Keratinocyte (primary cell): ENCODE data around the gene CCDC68. TPM values are rescaled to one million over a fixed set of nuclear protein-coding genes. Genes with fewer than 3 reads are reported as not detected.

Experiments
- DNase-seq: peaks from one replicate; pipeline ENCODE4 v3.0.0-alpha.2; 2011; ENCODE audit warnings: low read depth, missing footprints, low spot score
- FAIRE-seq: peaks from 2 replicates; lab custom pipeline; 2011; peaks lifted over from hg19 to GRCh38; lab: Jason Lieb, UNC
- H2AFZ ChIP-seq: 2 replicates; pipeline ENCODE4 v1.6.0; 2012; ENCODE audit warnings: low read length, control low read depth, inconsistent platforms; ENCODE audit not compliant: control insufficient read depth
- H3K27ac ChIP-seq: 2 replicates; pipeline ENCODE4 v1.5.1; 2011; ENCODE audit warnings: low read length; ENCODE audit not compliant: control insufficient read depth, insufficient read depth
- H3K27me3 ChIP-seq: 3 replicates; pipeline ENCODE4 v1.6.0; 2011; ENCODE audit warnings: low read length; ENCODE audit not compliant: control insufficient read depth, insufficient read depth; ENCODE audit errors: extremely low read depth
- H3K36me3 ChIP-seq, 2 experiments: 2 replicates in 1 of 2; 3 replicates in 1 of 2; pipeline ENCODE4 v1.5.1; 2011; ENCODE audit warnings: low read length in 2 of 2, mild to moderate bottlenecking in 1 of 2; ENCODE audit not compliant: control insufficient read depth in 2 of 2, insufficient read depth in 2 of 2; ENCODE audit errors: extremely low read depth in 1 of 2
- H3K4me1 ChIP-seq: 3 replicates; pipeline ENCODE4 v1.5.1; 2011; ENCODE audit warnings: low read length; ENCODE audit not compliant: control insufficient read depth, insufficient read depth; ENCODE audit errors: extremely low read depth
- H3K4me2 ChIP-seq: 3 replicates; pipeline ENCODE4 v1.6.0; 2011; ENCODE audit warnings: low read depth, low read length; ENCODE audit not compliant: control insufficient read depth, insufficient read depth; ENCODE audit errors: extremely low read depth
- H3K4me3 ChIP-seq, 3 experiments: fragments of 200-600 bp in 1 of 3; sonication (generic) in 1 of 3; 2 replicates in 2 of 3; 3 replicates in 1 of 3; pipeline ENCODE4 v1.5.1; 2011 to 2016; ENCODE audit warnings: low read length in 3 of 3, mild to moderate bottlenecking in 3 of 3, control low read depth in 2 of 3, inconsistent platforms in 1 of 3, low read depth in 1 of 3, mixed read lengths in 1 of 3, mixed run types in 1 of 3, moderate library complexity in 1 of 3; ENCODE audit not compliant: control insufficient read depth in 2 of 3, insufficient read depth in 2 of 3; ENCODE audit errors: extremely low read depth in 1 of 3
- H3K79me2 ChIP-seq: 2 replicates; pipeline ENCODE4 v1.6.0; 2012; ENCODE audit warnings: low read length; ENCODE audit not compliant: control insufficient read depth, insufficient read depth
- H3K9ac ChIP-seq: 3 replicates; pipeline ENCODE4 v1.6.0; 2011; ENCODE audit warnings: low read length; ENCODE audit not compliant: control insufficient read depth, insufficient read depth; ENCODE audit errors: extremely low read depth
- H3K9me1 ChIP-seq: 3 replicates; pipeline ENCODE4 v1.6.0; 2011; ENCODE audit warnings: low read length; ENCODE audit not compliant: control insufficient read depth, insufficient read depth; ENCODE audit errors: extremely low read depth
- H3K9me3 ChIP-seq: 2 replicates; pipeline ENCODE4 v1.5.1; 2012; ENCODE audit warnings: low read depth, low read length; ENCODE audit not compliant: control insufficient read depth
- H4K20me1 ChIP-seq: 3 replicates; pipeline ENCODE4 v1.6.0; 2011; ENCODE audit warnings: low read length; ENCODE audit not compliant: control insufficient read depth, insufficient read depth; ENCODE audit errors: extremely low read depth
- EZH2 ChIP-seq: IDR thresholded peaks from one replicate; pipeline ENCODE4 v1.6.1; 2012; ENCODE audit warnings: inconsistent platforms, mild to moderate bottlenecking, low read length, moderate library complexity
- dilution Hi-C: fragments of 300-500 bp; cut with MboI; formaldehyde crosslinking; loops from one replicate; pipeline ENCODE4 v1.7.0; 2020; ENCODE audit warnings: low sequenced_read_pairs; ENCODE audit not compliant: extremely low pct_ligation_motif_present
- polyA plus RNA-seq, 5 experiments: library from polyadenylated mRNA; depleted of rRNA in 3 of 5; stranded (reverse) in 3 of 5; stranded (forward) in 1 of 5; unstranded in 1 of 5; fragments of >200 nt; gene quantifications; 1 replicate in 1 of 5; 2 replicates in 3 of 5; 3 replicates in 1 of 5; pipeline versions ENCODE4 v1.2.1 to v1.2.3, GENCODE V29; 2011 to 2012; ENCODE audit warnings: missing spikeins in 2 of 5, low read depth in 1 of 5, low replicate concordance in 1 of 5
- TF ChIP-seq, protein P1 (sequence below), 3 experiments: IDR thresholded peaks in 1 of 3; conservative IDR thresholded peaks in 1 of 3; optimal IDR thresholded peaks in 1 of 3; 2 replicates in 2 of 3; 3 replicates in 1 of 3; pipeline versions ENCODE3 to v1.5.1; 2011; ENCODE audit warnings: low read length in 3 of 3, mild to moderate bottlenecking in 3 of 3, moderate library complexity in 2 of 3, control low read depth in 1 of 3, inconsistent platforms in 1 of 3; ENCODE audit not compliant: insufficient read depth in 2 of 3; ENCODE audit errors: extremely low read depth in 1 of 3

Gene CCDC68
- polyA plus RNA-seq, 1 donor (not counting 4 experiments of a cell fraction or from before 2014, with no cell fraction given), result 2.7 TPM

GRCh38 chr18:54957996-54958395, 1.3 kb downstream of the CCDC68 start:
- FAIRE-seq, result no peak
- Histone ChIP-seq H3K4me2 (peak overlapping the region; percentile 27), H3K4me1 (peaks cover 5% of the 10 kb centered on the region), H2AFZ (peak overlapping the region; percentile 19), H3K9ac (no peak overlapping the region), H4K20me1 (no peaks in the 10 kb centered on the region), H3K27ac (no peak overlapping the region), H3K79me2 (no peaks in the 10 kb centered on the region), H3K36me3 (no peaks in the 10 kb centered on the region), H3K4me3 (no peak overlapping the region), H3K9me1 (no peaks in the 10 kb centered on the region), H3K27me3 (no peaks in the 10 kb centered on the region), H3K9me3 (no peaks in the 10 kb centered on the region)
- DNase-seq, result no peak
- no peak for TF ChIP-seq EZH2
- dilution Hi-C loops, result no loop called here

GRCh38 chr18:54957296-54957832, 1.9 kb downstream of the CCDC68 start:
- no peak overlapping the region for H3K4me3 ChIP-seq
- DNase-seq, result no peak
- H3K4me1 ChIP-seq, result peaks cover 5% of the 10 kb centered on the region
- TF ChIP-seq EZH2, result no peak
- TF ChIP-seq, protein P1, sequence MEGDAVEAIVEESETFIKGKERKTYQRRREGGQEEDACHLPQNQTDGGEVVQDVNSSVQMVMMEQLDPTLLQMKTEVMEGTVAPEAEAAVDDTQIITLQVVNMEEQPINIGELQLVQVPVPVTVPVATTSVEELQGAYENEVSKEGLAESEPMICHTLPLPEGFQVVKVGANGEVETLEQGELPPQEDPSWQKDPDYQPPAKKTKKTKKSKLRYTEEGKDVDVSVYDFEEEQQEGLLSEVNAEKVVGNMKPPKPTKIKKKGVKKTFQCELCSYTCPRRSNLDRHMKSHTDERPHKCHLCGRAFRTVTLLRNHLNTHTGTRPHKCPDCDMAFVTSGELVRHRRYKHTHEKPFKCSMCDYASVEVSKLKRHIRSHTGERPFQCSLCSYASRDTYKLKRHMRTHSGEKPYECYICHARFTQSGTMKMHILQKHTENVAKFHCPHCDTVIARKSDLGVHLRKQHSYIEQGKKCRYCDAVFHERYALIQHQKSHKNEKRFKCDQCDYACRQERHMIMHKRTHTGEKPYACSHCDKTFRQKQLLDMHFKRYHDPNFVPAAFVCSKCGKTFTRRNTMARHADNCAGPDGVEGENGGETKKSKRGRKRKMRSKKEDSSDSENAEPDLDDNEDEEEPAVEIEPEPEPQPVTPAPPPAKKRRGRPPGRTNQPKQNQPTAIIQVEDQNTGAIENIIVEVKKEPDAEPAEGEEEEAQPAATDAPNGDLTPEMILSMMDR (optimal IDR thresholded peaks at IDR 0.05 in 1 of 3, IDR thresholded peaks at IDR 0.05 in 1 of 3, conservative IDR thresholded peaks at IDR 0.05 in 1 of 3; ENCODE audit: extremely low read depth in 1 of 3, insufficient read depth in 2 of 3, low read length in 3 of 3), result no peak
- no peak overlapping the region for H3K9ac ChIP-seq
- no peaks in the 10 kb centered on the region for H3K9me1 ChIP-seq
- H3K27ac ChIP-seq, result no peak overlapping the region
- no peaks in the 10 kb centered on the region for H3K27me3 ChIP-seq
- H3K36me3 ChIP-seq, result no peaks in the 10 kb centered on the region
- no peaks in the 10 kb centered on the region for H4K20me1 ChIP-seq
- no peak for FAIRE-seq
- no peaks in the 10 kb centered on the region for H3K79me2 ChIP-seq
- no peak overlapping the region for H3K4me2 ChIP-seq
- no peaks in the 10 kb centered on the region for H3K9me3 ChIP-seq
- no peak overlapping the region for H2AFZ ChIP-seq
- dilution Hi-C loops, result no loop called here

- Histone ChIP-seq H3K9ac (no peak overlapping the region), H2AFZ (no peak overlapping the region), H3K4me3 (no peak overlapping the region), H3K9me3 (no peaks in the 10 kb centered on the region), H3K9me1 (no peaks in the 10 kb centered on the region), H3K27me3 (no peaks in the 10 kb centered on the region), H3K4me2 (no peak overlapping the region), H3K79me2 (no peaks in the 10 kb centered on the region), H3K4me1 (peaks cover 5% of the 10 kb centered on the region), H3K27ac (no peak overlapping the region), H4K20me1 (no peaks in the 10 kb centered on the region), H3K36me3 (no peaks in the 10 kb centered on the region)
- dilution Hi-C loops, result no loop called here
- no peak for DNase-seq
- no peak for FAIRE-seq
- TF ChIP-seq, protein P1 (optimal IDR thresholded peaks at IDR 0.05 in 1 of 3, IDR thresholded peaks at IDR 0.05 in 1 of 3, conservative IDR thresholded peaks at IDR 0.05 in 1 of 3; ENCODE audit: extremely low read depth in 1 of 3, insufficient read depth in 2 of 3, low read length in 3 of 3), result no peak
- no peak for TF ChIP-seq EZH2
Measured at GRCh38 chr18:54956506-54956905, 2.8 kb downstream of the CCDC68 start.
